ENCODE data around the gene PHF21A.

Gene PHF21A

DNA sequence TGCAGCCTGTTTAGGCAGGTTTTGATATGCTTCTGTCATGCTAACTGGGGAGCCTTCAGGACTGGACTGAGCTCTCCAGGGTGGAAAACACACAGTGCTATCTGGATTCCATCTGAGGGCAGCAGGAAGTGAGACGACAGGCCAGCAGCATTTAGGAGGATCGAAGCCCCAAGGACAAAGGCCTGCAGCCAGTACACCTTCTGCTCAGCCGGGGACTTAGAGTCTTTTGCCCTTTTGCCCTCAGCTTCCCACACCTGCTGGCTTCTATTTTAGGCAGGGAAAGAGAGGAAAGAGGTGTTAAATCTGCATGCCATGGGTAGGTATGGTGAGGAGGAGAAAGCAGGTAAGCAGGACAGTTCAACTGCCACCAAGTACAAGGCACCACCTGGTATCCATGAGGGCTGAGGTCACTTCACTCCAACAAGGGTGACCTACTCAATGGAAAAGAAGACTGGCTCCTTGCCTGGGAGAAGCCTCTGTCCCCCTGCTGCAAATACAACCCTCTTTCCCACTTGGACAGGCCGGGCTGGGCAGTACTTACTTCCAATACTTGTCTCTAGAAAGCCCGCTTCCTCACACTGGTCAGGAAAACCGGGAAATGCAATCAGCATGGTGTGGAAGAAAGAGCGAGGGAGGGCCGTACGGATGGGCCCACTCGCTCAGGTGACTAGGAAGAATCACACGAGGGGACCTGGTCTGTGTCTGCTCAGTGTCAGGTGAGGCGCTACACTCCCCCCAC, 186.5 kb downstream of the PHF21A start:
- H4K20me1 ChIP-seq (ENCODE audit: insufficient read depth, low read length): peaks cover under 1% of the 10 kb centered on the region; the same call in 1 of the 2 replicates
- no peaks in the 10 kb centered on the region for H3K27me3 ChIP-seq (ENCODE audit: low read depth, low read length)
- peaks cover 29% of the 10 kb centered on the region for H3K36me3 ChIP-seq (replicated peaks; ENCODE audit: low read depth, low read length)
- no peaks in the 10 kb centered on the region for H3K9me3 ChIP-seq (ENCODE audit: insufficient read depth, low read length)
- H3K4me3 ChIP-seq (ENCODE audit: low read length): peak overlapping the region; percentile 46
- H3K79me2 ChIP-seq (ENCODE audit: low read length): peaks cover 24% of the 10 kb centered on the region
- H2AFZ ChIP-seq (ENCODE audit: low read depth, low read length): no peak overlapping the region
- H3K4me2 ChIP-seq (ENCODE audit: low read length): peak overlapping the region; percentile 77
- peak overlapping the region; percentile 61; the same call in 1 of the 2 replicates for H3K9ac ChIP-seq (ENCODE audit: low read length)
- no peak for TF ChIP-seq EZH2phosphoT487 (IDR thresholded peaks at IDR 0.05; ENCODE audit: low read depth)
- TF ChIP-seq, protein P1, sequence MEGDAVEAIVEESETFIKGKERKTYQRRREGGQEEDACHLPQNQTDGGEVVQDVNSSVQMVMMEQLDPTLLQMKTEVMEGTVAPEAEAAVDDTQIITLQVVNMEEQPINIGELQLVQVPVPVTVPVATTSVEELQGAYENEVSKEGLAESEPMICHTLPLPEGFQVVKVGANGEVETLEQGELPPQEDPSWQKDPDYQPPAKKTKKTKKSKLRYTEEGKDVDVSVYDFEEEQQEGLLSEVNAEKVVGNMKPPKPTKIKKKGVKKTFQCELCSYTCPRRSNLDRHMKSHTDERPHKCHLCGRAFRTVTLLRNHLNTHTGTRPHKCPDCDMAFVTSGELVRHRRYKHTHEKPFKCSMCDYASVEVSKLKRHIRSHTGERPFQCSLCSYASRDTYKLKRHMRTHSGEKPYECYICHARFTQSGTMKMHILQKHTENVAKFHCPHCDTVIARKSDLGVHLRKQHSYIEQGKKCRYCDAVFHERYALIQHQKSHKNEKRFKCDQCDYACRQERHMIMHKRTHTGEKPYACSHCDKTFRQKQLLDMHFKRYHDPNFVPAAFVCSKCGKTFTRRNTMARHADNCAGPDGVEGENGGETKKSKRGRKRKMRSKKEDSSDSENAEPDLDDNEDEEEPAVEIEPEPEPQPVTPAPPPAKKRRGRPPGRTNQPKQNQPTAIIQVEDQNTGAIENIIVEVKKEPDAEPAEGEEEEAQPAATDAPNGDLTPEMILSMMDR (IDR thresholded peaks at IDR 0.05; ENCODE audit: low read depth, low read length): no peak
- H3K27ac ChIP-seq (ENCODE audit: low read length): peak overlapping the region; percentile 96
- peaks cover 94% of the 10 kb centered on the region for H3K4me1 ChIP-seq (ENCODE audit: low read length)

DNA sequence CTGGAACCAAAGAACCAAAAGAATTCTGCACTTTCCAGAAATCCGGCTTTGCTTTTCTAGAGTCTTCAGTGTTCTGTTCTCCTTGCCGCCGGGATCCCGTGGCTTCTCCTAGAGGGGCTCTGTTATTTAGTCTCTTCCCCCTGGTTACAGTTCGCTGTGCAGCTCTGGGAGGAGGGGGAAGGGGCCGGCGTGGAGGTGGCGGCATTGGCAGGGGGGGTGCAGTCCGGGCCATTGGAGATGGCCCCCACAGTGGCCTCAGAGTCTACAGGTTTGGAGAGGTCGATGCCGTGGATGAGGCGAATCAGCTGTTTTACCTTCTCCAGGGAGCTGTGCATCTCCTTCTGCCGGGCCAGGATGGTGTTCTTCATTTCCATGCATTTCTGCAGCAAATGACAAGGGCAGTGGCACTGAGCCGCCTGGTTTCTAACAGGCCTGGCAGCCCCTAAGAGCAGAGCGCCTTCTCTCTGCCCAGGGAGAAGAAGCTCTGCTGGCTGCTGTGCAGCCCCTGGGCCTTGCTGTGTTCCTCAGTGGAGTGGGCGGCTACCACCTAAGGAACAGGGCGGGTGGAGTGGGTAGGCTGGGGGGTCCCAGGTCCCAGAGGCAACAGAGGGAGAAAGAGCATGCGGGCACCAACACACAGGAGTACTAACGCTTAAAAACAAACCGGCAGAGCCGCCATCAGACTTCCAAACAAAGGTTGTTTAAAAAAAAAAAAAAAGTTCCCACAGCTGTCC, 187.2 kb downstream of the PHF21A start:
- no peaks in the 10 kb centered on the region for H3K9me3 ChIP-seq (ENCODE audit: insufficient read depth, low read length)
- peak overlapping the region; percentile 79 for H3K4me3 ChIP-seq (ENCODE audit: low read length)
- peaks cover 94% of the 10 kb centered on the region for H3K4me1 ChIP-seq (ENCODE audit: low read length)
- H3K27ac ChIP-seq (ENCODE audit: low read length): peak overlapping the region; percentile 96
- peaks cover 30% of the 10 kb centered on the region for H3K79me2 ChIP-seq (ENCODE audit: low read length)
- H3K36me3 ChIP-seq (replicated peaks; ENCODE audit: low read depth, low read length): peaks cover 29% of the 10 kb centered on the region
- peak overlapping the region; percentile 77 for H3K4me2 ChIP-seq (ENCODE audit: low read length)
- no peak overlapping the region for H2AFZ ChIP-seq (ENCODE audit: low read depth, low read length)
- TF ChIP-seq, protein P1 (IDR thresholded peaks at IDR 0.05; ENCODE audit: low read depth, low read length): no peak
- TF ChIP-seq EZH2phosphoT487 (IDR thresholded peaks at IDR 0.05; ENCODE audit: low read depth): no peak
- peaks cover 2% of the 10 kb centered on the region; the same call in 1 of the 2 replicates for H4K20me1 ChIP-seq (ENCODE audit: insufficient read depth, low read length)
- H3K27me3 ChIP-seq (ENCODE audit: low read depth, low read length): no peaks in the 10 kb centered on the region
- H3K9ac ChIP-seq (ENCODE audit: low read length): peak overlapping the region; percentile 61

DNA sequence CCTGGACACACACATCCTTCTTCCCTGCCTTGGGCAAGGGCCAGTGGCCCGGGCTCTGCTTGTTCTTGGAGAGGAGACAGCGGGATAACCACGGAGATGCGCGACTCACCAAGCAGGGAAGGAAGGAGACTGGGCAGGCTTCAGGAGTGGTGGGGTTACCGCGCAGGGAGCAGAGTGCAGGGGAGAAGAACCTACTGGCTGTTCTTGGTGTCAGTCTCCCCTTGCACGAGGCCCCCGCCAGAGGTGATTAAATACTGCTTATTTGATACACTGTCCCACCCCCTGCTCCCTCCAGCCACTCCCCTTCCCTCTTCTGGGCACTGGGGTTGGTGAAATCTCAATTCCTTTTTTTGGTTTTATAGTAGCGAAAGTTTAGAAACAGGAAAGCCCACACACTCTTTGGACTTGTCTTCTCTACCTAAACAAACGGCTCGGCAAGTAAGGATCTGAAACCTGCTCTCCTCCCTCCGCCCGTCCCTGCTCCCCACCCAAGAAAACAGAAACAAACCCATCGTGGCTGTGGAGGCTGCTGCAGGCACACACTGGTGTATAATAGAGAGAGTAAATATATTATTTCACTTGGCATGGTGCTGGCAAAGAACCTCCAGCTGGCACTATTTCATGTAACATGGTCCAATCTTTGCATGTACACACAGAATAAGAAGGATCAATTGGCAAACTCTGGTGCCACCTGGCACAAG, 188.0 kb downstream of the PHF21A start:
- H2AFZ ChIP-seq (ENCODE audit: low read depth, low read length): no peak overlapping the region
- peak overlapping the region; percentile 96 for H3K27ac ChIP-seq (ENCODE audit: low read length)
- H3K79me2 ChIP-seq (ENCODE audit: low read length): peaks cover 30% of the 10 kb centered on the region
- TF ChIP-seq EZH2phosphoT487 (IDR thresholded peaks at IDR 0.05; ENCODE audit: low read depth): no peak
- H3K9ac ChIP-seq (ENCODE audit: low read length): peak overlapping the region; percentile 76
- peaks cover 29% of the 10 kb centered on the region for H3K36me3 ChIP-seq (replicated peaks; ENCODE audit: low read depth, low read length)
- H3K4me1 ChIP-seq (ENCODE audit: low read length): peaks cover 89% of the 10 kb centered on the region
- H4K20me1 ChIP-seq (ENCODE audit: insufficient read depth, low read length): peaks cover 2% of the 10 kb centered on the region; the same call in 1 of the 2 replicates
- H3K4me3 ChIP-seq (ENCODE audit: low read length): peak overlapping the region; percentile 79
- no peaks in the 10 kb centered on the region for H3K27me3 ChIP-seq (ENCODE audit: low read depth, low read length)
- no peaks in the 10 kb centered on the region for H3K9me3 ChIP-seq (ENCODE audit: insufficient read depth, low read length)
- peak overlapping the region; percentile 77 for H3K4me2 ChIP-seq (ENCODE audit: low read length)

DNA sequence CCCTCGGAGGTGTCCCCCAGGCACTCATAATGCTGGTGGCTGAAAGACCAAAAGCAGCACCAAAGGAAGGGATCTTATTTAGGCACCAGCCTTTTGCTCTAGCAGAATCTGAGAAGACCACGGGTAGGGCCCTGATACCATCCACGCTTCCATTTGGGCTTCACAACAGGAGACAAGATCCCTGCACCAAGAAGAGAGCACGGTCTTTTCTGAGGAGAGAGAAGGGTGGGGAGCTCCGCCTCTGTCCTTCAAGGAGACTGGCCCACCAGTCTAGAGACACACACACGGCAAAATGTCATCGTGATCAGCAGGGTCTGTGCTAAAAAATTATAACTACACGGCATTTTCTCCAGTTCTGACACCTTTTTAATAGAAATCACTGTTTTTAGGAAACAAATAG, 189.0 kb downstream of the PHF21A start:
- Histone ChIP-seq H3K9ac (ENCODE audit: low read length) (peak overlapping the region; percentile 76), H3K4me1 (ENCODE audit: low read length) (peaks cover 81% of the 10 kb centered on the region), H3K4me3 (ENCODE audit: low read length) (peak overlapping the region; percentile 79), H3K27me3 (ENCODE audit: low read depth, low read length) (no peaks in the 10 kb centered on the region), H3K36me3 (replicated peaks; ENCODE audit: low read depth, low read length) (peaks cover 23% of the 10 kb centered on the region), H4K20me1 (ENCODE audit: insufficient read depth, low read length) (peaks cover 2% of the 10 kb centered on the region; the same call in 1 of the 2 replicates), H3K9me3 (ENCODE audit: insufficient read depth, low read length) (no peaks in the 10 kb centered on the region), H3K79me2 (ENCODE audit: low read length) (peaks cover 30% of the 10 kb centered on the region), H3K4me2 (ENCODE audit: low read length) (peak overlapping the region; percentile 77), H2AFZ (ENCODE audit: low read depth, low read length) (no peak overlapping the region), H3K27ac (ENCODE audit: low read length) (peak overlapping the region; percentile 96)
- no peak for TF ChIP-seq EZH2phosphoT487 (IDR thresholded peaks at IDR 0.05; ENCODE audit: low read depth)
- TF ChIP-seq, protein P1 (IDR thresholded peaks at IDR 0.05; ENCODE audit: low read depth, low read length): no peak

Data from OCI-LY3 (cell line).